ENCODE measurements around the gene CNKSR1.
A peak's percentile ranks its signal among the peaks of the same experiment; 100 is the strongest.

DNA sequence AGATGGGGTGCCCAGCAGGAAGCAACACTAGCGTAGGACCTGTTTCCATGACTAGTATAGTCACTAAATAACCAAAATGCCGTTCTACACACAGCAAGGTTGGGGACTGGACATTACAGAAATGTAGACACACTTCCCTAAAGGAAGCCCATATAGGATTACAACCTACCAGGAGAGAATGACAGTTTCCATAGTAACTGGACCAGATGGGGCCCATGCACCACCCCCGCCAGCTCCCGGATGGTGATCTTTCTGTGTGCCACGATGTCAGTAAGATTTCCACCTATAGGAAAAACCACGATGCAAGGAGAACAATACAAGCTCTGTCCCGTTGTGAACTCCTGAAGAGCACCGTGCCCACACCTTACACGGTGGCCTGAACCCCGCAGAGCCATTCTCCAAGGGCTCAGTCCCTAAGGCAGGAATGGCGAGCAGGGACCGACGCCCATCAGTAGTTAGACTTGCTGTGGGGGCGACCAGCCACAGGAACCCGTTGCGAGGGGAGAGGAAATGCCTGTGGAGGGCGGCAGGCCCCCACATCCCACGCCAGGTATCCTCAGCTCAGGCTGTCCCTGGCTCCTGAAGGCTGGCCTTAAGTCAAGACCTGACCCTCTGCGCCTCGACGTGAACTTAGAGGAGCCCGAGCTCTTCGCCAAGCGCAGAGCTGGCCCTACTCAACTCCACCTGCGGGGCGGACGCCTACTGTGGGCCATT lies 43.1 kb downstream of the CNKSR1 start:
- TF ChIP-seq SP2 (tag by site-specific recombination; IDR thresholded peaks at IDR 0.05) (no peak), ZFHX2 (tag by site-specific recombination; conservative IDR thresholded peaks at IDR 0.05) (peak; percentile 68), ZNF560 (tag by site-specific recombination; IDR thresholded peaks at IDR 0.05; ENCODE audit: borderline replicate concordance) (no peak), ZNF24 (tag by site-specific recombination; IDR thresholded peaks at IDR 0.05) (no peak), ZNF354C (tag by site-specific recombination; IDR thresholded peaks at IDR 0.05; ENCODE audit: borderline replicate concordance, low read depth) (no peak), EGR2 (tag by site-specific recombination; IDR thresholded peaks at IDR 0.05; ENCODE audit: low read depth) (peak; percentile 71), ZNF274 (IDR thresholded peaks at IDR 0.05; ENCODE audit: low read length) (no peak), ZNF274 (tag by site-specific recombination; IDR thresholded peaks at IDR 0.05; ENCODE audit: borderline replicate concordance) (no peak), ZNF2 (tag by site-specific recombination; IDR thresholded peaks at IDR 0.05) (no peak), ZNF292 (tag by site-specific recombination; IDR thresholded peaks at IDR 0.05; ENCODE audit: borderline replicate concordance, low read depth) (no peak)
- TF ChIP-seq, protein P1, sequence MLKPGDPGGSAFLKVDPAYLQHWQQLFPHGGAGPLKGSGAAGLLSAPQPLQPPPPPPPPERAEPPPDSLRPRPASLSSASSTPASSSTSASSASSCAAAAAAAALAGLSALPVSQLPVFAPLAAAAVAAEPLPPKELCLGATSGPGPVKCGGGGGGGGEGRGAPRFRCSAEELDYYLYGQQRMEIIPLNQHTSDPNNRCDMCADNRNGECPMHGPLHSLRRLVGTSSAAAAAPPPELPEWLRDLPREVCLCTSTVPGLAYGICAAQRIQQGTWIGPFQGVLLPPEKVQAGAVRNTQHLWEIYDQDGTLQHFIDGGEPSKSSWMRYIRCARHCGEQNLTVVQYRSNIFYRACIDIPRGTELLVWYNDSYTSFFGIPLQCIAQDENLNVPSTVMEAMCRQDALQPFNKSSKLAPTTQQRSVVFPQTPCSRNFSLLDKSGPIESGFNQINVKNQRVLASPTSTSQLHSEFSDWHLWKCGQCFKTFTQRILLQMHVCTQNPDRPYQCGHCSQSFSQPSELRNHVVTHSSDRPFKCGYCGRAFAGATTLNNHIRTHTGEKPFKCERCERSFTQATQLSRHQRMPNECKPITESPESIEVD (tag by site-specific recombination; IDR thresholded peaks at IDR 0.05), result no peak
- TF ChIP-seq, protein P2, sequence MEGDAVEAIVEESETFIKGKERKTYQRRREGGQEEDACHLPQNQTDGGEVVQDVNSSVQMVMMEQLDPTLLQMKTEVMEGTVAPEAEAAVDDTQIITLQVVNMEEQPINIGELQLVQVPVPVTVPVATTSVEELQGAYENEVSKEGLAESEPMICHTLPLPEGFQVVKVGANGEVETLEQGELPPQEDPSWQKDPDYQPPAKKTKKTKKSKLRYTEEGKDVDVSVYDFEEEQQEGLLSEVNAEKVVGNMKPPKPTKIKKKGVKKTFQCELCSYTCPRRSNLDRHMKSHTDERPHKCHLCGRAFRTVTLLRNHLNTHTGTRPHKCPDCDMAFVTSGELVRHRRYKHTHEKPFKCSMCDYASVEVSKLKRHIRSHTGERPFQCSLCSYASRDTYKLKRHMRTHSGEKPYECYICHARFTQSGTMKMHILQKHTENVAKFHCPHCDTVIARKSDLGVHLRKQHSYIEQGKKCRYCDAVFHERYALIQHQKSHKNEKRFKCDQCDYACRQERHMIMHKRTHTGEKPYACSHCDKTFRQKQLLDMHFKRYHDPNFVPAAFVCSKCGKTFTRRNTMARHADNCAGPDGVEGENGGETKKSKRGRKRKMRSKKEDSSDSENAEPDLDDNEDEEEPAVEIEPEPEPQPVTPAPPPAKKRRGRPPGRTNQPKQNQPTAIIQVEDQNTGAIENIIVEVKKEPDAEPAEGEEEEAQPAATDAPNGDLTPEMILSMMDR (tag by site-specific recombination; IDR thresholded peaks at IDR 0.05), result no peak
- TF ChIP-seq, protein P3, sequence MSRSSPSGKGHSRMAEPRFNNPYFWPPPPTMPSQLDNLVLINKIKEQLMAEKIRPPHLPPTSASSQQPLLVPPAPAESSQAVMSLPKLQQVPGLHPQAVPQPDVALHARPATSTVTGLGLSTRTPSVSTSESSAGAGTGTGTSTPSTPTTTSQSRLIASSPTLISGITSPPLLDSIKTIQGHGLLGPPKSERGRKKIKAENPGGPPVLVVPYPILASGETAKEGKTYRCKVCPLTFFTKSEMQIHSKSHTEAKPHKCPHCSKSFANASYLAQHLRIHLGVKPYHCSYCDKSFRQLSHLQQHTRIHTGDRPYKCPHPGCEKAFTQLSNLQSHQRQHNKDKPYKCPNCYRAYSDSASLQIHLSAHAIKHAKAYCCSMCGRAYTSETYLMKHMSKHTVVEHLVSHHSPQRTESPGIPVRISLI (tag by site-specific recombination; IDR thresholded peaks at IDR 0.05), result no peak
- TF ChIP-seq, protein P4, sequence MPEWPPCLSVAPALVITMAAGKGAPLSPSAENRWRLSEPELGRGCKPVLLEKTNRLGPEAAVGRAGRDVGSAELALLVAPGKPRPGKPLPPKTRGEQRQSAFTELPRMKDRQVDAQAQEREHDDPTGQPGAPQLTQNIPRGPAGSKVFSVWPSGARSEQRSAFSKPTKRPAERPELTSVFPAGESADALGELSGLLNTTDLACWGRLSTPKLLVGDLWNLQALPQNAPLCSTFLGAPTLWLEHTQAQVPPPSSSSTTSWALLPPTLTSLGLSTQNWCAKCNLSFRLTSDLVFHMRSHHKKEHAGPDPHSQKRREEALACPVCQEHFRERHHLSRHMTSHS (tag by site-specific recombination; IDR thresholded peaks at IDR 0.05), result no peak
- TF ChIP-seq, protein P5, sequence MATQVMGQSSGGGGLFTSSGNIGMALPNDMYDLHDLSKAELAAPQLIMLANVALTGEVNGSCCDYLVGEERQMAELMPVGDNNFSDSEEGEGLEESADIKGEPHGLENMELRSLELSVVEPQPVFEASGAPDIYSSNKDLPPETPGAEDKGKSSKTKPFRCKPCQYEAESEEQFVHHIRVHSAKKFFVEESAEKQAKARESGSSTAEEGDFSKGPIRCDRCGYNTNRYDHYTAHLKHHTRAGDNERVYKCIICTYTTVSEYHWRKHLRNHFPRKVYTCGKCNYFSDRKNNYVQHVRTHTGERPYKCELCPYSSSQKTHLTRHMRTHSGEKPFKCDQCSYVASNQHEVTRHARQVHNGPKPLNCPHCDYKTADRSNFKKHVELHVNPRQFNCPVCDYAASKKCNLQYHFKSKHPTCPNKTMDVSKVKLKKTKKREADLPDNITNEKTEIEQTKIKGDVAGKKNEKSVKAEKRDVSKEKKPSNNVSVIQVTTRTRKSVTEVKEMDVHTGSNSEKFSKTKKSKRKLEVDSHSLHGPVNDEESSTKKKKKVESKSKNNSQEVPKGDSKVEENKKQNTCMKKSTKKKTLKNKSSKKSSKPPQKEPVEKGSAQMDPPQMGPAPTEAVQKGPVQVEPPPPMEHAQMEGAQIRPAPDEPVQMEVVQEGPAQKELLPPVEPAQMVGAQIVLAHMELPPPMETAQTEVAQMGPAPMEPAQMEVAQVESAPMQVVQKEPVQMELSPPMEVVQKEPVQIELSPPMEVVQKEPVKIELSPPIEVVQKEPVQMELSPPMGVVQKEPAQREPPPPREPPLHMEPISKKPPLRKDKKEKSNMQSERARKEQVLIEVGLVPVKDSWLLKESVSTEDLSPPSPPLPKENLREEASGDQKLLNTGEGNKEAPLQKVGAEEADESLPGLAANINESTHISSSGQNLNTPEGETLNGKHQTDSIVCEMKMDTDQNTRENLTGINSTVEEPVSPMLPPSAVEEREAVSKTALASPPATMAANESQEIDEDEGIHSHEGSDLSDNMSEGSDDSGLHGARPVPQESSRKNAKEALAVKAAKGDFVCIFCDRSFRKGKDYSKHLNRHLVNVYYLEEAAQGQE (tag by site-specific recombination; IDR thresholded peaks at IDR 0.05), result no peak

All from HEK293 (cell line).